ENCODE data around the gene RNF146. TPM values are rescaled to one million over a fixed set of nuclear protein-coding genes. Genes with fewer than 3 reads are reported as not detected.

Gene RNF146
- polyA plus RNA-seq, 1 donor from 2014 or later, result 244 TPM

GRCh38 chr6:127300411-127300810 is 33.7 kb downstream of the RNF146 start:
- Histone ChIP-seq H3K4me2 (ENCODE audit: low read length) (no peak overlapping the region), H2AFZ (ENCODE audit: low read depth, low read length) (no peak overlapping the region), H4K20me1 (ENCODE audit: insufficient read depth) (no peaks in the 10 kb centered on the region), H3K4me3 (ENCODE audit: low read length) (no peak overlapping the region), H3F3A (ENCODE audit: insufficient read depth, low read length, poor library complexity, severe bottlenecking) (no peaks in the 10 kb centered on the region), H3K9me2 (ENCODE audit: insufficient read depth, low read length) (no peaks in the 10 kb centered on the region), H3K9me3 (ENCODE audit: low read length) (no peaks in the 10 kb centered on the region), H3K27me3 (ENCODE audit: insufficient read depth, low read depth, low read length) (no peaks in the 10 kb centered on the region), H3K9ac (ENCODE audit: low read length) (no peak overlapping the region), H3K36me3 (ENCODE audit: insufficient read depth, low read length) (no peaks in the 10 kb centered on the region), H3K27ac (ENCODE audit: low read length) (no peak overlapping the region), H3K79me2 (replicated peaks; ENCODE audit: insufficient read depth, low read length) (no peaks in the 10 kb centered on the region)
- TF ChIP-seq REST (IDR thresholded peaks at IDR 0.05; ENCODE audit: borderline replicate concordance) (no peak), EP300 (conservative IDR thresholded peaks at IDR 0.05; ENCODE audit: poor library complexity, severe bottlenecking) (no peak), SMC3 (conservative IDR thresholded peaks at IDR 0.05; ENCODE audit: poor library complexity) (no peak), TAF1 (IDR thresholded peaks at IDR 0.05; ENCODE audit: low read depth) (no peak), RAD21 (conservative IDR thresholded peaks at IDR 0.05) (no peak)
- TF ChIP-seq, protein P1, sequence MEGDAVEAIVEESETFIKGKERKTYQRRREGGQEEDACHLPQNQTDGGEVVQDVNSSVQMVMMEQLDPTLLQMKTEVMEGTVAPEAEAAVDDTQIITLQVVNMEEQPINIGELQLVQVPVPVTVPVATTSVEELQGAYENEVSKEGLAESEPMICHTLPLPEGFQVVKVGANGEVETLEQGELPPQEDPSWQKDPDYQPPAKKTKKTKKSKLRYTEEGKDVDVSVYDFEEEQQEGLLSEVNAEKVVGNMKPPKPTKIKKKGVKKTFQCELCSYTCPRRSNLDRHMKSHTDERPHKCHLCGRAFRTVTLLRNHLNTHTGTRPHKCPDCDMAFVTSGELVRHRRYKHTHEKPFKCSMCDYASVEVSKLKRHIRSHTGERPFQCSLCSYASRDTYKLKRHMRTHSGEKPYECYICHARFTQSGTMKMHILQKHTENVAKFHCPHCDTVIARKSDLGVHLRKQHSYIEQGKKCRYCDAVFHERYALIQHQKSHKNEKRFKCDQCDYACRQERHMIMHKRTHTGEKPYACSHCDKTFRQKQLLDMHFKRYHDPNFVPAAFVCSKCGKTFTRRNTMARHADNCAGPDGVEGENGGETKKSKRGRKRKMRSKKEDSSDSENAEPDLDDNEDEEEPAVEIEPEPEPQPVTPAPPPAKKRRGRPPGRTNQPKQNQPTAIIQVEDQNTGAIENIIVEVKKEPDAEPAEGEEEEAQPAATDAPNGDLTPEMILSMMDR (IDR thresholded peaks at IDR 0.05; ENCODE audit: poor library complexity, severe bottlenecking), result no peak

DNA sequence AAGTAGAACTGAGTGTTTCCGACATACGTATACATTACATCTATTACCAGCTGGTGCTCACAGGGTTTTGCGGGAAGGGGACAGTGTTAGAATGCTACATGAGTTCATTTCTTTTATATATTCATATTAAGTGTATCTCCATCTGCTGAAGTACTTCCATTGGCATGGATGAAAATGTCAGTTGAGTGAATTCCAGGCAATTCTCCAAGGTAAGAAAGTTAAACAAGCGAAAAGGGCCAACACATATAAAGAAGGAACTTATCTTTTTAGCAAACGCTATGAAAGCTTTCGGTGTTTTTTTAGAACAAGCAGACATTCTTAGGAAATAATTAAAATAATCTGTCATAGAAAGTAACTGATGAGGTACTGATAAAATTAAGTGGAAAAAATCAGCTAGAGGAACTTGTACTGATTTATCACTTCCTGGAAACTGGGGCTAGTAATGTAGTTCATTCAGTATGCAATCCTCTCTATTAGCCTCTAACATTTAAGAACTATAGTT is 34.6 kb downstream of the RNF146 start:
- Histone ChIP-seq H3K36me3 (ENCODE audit: insufficient read depth, low read length) (no peaks in the 10 kb centered on the region), H3K27me3 (ENCODE audit: insufficient read depth, low read depth, low read length) (no peaks in the 10 kb centered on the region), H3K9me2 (ENCODE audit: insufficient read depth, low read length) (no peaks in the 10 kb centered on the region), H3K4me3 (ENCODE audit: low read length) (no peak overlapping the region), H4K20me1 (ENCODE audit: insufficient read depth) (no peaks in the 10 kb centered on the region), H2AFZ (ENCODE audit: low read depth, low read length) (no peak overlapping the region), H3K9me3 (ENCODE audit: low read length) (no peaks in the 10 kb centered on the region), H3K27ac (ENCODE audit: low read length) (no peak overlapping the region), H3K79me2 (replicated peaks; ENCODE audit: insufficient read depth, low read length) (no peaks in the 10 kb centered on the region), H3F3A (ENCODE audit: insufficient read depth, low read length, poor library complexity, severe bottlenecking) (no peaks in the 10 kb centered on the region), H3K9ac (ENCODE audit: low read length) (no peak overlapping the region), H3K4me2 (ENCODE audit: low read length) (no peak overlapping the region)
- TF ChIP-seq EZH2 (IDR thresholded peaks at IDR 0.05; ENCODE audit: borderline replicate concordance, insufficient read depth, low read length, poor library complexity, severe bottlenecking), result no peak
- TF ChIP-seq SMC3 (conservative IDR thresholded peaks at IDR 0.05; ENCODE audit: poor library complexity), result no peak
- no peak for TF ChIP-seq TAF1 (IDR thresholded peaks at IDR 0.05; ENCODE audit: low read depth)
- TF ChIP-seq EP300 (conservative IDR thresholded peaks at IDR 0.05; ENCODE audit: poor library complexity, severe bottlenecking), result no peak
- no peak for TF ChIP-seq REST (IDR thresholded peaks at IDR 0.05; ENCODE audit: borderline replicate concordance)
- TF ChIP-seq POLR2AphosphoS5 (IDR thresholded peaks at IDR 0.05), result no peak
- no peak for TF ChIP-seq RAD21 (conservative IDR thresholded peaks at IDR 0.05)
- TF ChIP-seq MXI1 (conservative IDR thresholded peaks at IDR 0.05; ENCODE audit: poor library complexity, severe bottlenecking), result no peak
- TF ChIP-seq, protein P1 (IDR thresholded peaks at IDR 0.05; ENCODE audit: poor library complexity, severe bottlenecking), result no peak
